22Rv1 (cell line): ENCODE results near the gene HMOX1.

Experiments
- ZFX ChIP-seq: fragments of 450-650 bp; IDR thresholded peaks from 2 replicates; pipeline ENCODE4 v1.6.1; 2017; ENCODE audit warnings: antibody characterized with exemption, borderline replicate concordance
- TF ChIP-seq, protein P1 (sequence below): fragments of 450-650 bp; IDR thresholded peaks from 2 replicates; pipeline ENCODE4 v1.5.1; 2017; ENCODE audit warnings: mild to moderate bottlenecking

GRCh38 chr22:35373781-35374180 is 7.1 kb upstream of the HMOX1 start:
- TF ChIP-seq, protein P1, sequence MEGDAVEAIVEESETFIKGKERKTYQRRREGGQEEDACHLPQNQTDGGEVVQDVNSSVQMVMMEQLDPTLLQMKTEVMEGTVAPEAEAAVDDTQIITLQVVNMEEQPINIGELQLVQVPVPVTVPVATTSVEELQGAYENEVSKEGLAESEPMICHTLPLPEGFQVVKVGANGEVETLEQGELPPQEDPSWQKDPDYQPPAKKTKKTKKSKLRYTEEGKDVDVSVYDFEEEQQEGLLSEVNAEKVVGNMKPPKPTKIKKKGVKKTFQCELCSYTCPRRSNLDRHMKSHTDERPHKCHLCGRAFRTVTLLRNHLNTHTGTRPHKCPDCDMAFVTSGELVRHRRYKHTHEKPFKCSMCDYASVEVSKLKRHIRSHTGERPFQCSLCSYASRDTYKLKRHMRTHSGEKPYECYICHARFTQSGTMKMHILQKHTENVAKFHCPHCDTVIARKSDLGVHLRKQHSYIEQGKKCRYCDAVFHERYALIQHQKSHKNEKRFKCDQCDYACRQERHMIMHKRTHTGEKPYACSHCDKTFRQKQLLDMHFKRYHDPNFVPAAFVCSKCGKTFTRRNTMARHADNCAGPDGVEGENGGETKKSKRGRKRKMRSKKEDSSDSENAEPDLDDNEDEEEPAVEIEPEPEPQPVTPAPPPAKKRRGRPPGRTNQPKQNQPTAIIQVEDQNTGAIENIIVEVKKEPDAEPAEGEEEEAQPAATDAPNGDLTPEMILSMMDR: no peak
- no peak for TF ChIP-seq ZFX
